AG04449 (cell line): ENCODE measurements around the gene FAM241A.

Experiments used
- CTCF ChIA-PET: fragments of 350-600 bp; formaldehyde crosslinking; extraction: SDS; loops from one replicate; lab custom pipeline; 2021; ENCODE audit warnings: antibody characterized with exemption; lab: Yijun Ruan, JAX
- POLR2A ChIA-PET: fragments of 400-600, 350-600 bp; formaldehyde crosslinking; extraction: SDS; loops from one replicate; lab custom pipeline; 2020; ENCODE audit warnings: antibody characterized with exemption, inconsistent platforms; lab: Yijun Ruan, JAX
- DNase-seq: peaks from one replicate; pipeline ENCODE4 v3.0.0-alpha.2; 2010; ENCODE audit warnings: low read depth, low spot score
- H3K4me3 ChIP-seq: 2 replicates; pipeline ENCODE4 v1.5.1; 2011; ENCODE audit warnings: low read depth, mild to moderate bottlenecking, control low read depth, low read length
- TF ChIP-seq, protein P1 (sequence below): IDR thresholded peaks from one replicate; pipeline ENCODE4 v1.5.1; 2011; ENCODE audit warnings: mild to moderate bottlenecking, moderate library complexity, low read length, control low read depth, inconsistent platforms; ENCODE audit not compliant: insufficient read depth; ENCODE audit errors: missing control alignments

The FAM241A gene

DNA sequence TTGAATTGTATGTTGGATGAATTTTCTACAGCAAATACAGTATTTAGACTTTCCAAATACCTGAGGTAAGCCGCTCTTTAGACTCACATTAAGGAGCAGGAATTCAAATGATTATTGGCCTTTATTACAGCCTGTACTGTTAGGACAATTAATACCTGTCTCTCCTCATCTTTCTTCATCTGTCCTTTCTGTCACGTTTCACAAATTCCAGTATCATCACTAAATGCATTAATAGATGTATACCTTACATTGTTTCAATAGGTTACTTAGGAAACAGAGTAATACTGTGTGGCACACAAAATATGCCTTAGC lies 1.2 kb downstream of the FAM241A start:
- POLR2A ChIA-PET: no interaction called here
- TF ChIP-seq, protein P1, sequence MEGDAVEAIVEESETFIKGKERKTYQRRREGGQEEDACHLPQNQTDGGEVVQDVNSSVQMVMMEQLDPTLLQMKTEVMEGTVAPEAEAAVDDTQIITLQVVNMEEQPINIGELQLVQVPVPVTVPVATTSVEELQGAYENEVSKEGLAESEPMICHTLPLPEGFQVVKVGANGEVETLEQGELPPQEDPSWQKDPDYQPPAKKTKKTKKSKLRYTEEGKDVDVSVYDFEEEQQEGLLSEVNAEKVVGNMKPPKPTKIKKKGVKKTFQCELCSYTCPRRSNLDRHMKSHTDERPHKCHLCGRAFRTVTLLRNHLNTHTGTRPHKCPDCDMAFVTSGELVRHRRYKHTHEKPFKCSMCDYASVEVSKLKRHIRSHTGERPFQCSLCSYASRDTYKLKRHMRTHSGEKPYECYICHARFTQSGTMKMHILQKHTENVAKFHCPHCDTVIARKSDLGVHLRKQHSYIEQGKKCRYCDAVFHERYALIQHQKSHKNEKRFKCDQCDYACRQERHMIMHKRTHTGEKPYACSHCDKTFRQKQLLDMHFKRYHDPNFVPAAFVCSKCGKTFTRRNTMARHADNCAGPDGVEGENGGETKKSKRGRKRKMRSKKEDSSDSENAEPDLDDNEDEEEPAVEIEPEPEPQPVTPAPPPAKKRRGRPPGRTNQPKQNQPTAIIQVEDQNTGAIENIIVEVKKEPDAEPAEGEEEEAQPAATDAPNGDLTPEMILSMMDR: no peak
- DNase-seq: no peak
- no peak overlapping the region for H3K4me3 ChIP-seq
- CTCF ChIA-PET: interaction anchor here (0.8 to 2.0 kb wide), 2 partner anchors 18 to 86 kb away, joined by 3 to 4 read pairs; partner anchors contain the start of gene AP1AR

DNA sequence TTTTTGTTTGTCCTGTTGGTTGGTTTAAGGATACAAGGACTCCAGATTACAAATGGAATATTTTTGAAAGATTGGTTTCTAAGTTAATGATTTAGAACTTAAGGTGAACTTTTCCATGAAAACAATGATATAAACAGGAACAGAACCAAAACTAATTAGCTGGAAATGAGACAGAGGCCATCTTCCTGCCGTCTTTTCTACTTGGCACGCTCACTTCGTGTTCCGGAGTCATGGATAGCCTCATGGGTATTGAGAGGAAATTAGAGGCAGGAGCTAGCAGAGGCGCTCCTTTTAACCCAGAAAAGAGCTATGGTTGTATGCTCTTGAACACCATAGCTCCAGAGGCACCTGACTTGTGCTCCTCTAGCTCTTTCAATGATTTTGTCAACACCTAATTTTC lies 2.4 kb downstream of the FAM241A start:
- no peak for DNase-seq
- ChIA-PET CTCF (interaction anchor here (1.3 to 2.0 kb wide), 2 partner anchors 17 to 22 kb away, joined by 3 to 4 read pairs; no protein-coding TSS in a partner anchor), POLR2A (no interaction called here)
- H3K4me3 ChIP-seq: no peak overlapping the region
- TF ChIP-seq, protein P1: no peak

DNA sequence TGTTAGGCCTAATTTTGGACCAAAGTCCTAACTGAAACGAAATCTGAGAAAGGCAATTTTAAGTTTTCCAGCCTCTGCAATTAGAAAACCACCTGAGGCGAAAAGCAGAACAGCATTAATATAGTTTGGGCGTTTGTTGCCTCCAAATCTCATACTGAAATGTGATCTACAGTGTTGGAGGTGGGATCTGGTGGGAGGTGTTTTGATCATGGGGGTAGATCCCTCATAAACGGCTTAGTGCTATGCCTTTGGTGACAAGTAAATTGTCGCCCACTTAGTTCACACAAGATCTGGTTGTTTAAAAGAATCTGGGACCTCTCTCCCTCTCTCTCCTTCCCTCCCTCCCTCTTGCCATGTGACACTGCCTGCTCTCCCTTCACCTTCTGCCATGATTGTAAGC lies 5.7 kb downstream of the FAM241A start:
- TF ChIP-seq, protein P1: no peak
- ChIA-PET CTCF (no interaction called here), POLR2A (no interaction called here)
- H3K4me3 ChIP-seq: no peak overlapping the region
- no peak for DNase-seq

DNA sequence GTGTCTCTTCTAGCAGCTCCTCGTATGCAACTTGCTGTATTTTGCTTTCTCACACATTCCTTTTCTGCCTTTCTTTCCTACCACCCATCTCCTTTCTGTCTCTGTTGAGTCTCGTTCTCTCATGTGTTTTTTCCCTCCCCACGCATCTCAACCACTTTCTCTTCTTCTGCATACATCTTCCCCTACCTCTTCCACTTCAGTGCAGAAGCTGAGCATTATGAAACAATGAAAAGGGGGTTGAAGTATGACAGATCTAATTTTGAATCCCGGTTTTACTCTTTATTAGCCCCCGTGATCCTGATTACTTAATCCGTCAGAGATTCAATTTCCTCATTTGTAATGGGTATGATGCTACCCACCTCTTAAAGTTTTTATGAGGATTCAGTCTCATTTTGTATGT lies 7.3 kb downstream of the FAM241A start:
- TF ChIP-seq, protein P1: no peak
- ChIA-PET POLR2A (no interaction called here), CTCF (no interaction called here)
- no peak overlapping the region for H3K4me3 ChIP-seq
- no peak for DNase-seq

DNA sequence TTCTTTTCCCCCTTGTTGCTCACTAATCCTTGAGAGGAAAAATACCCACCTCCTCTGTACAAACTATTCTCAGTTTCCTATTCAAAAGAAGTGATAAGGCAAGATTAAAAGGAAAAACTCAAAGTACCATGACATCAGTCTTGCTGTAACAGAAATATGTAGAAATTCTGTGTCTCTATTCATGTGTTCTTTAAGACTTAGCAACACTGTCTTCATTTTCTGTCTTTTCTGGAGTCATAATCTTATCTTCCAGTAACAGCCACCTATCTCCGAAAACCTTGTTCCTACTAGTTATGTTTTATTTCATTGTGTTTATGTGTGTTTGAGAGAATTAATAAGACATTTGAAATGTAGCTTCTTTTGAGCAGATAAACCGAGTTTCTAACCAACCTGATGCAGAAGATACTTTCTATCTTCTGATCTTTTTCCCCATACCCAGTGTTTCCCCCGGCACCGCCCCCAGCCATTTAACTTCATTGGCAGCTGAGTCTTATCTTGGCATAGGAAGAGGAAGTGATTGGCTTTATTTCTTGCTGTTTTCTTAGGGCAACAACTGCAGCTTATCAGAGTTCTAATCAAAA lies 8.0 kb downstream of the FAM241A start:
- no peak overlapping the region for H3K4me3 ChIP-seq
- TF ChIP-seq, protein P1: no peak
- ChIA-PET CTCF (no interaction called here), POLR2A (no interaction called here)
- no peak for DNase-seq

DNA sequence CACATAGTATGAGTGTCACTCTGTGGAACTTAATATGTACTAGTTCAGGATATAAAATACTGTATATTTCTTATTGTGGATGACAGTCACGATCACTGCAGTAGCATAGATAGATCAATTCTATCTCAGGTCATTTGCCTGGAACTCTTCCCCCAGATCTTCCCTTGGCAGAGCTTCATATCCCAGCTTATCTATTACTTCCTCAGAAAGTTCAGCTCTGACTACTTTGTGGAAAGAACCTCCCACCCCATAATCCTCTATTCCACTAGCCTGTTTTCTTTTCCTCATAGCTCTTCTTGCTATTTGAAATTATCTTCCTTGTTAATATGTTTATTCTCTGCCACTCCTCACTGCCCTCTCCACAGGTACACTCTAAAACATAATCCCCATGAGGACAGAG lies 10.9 kb downstream of the FAM241A start:
- ChIA-PET CTCF (no interaction called here), POLR2A (no interaction called here)
- TF ChIP-seq, protein P1: no peak
- no peak overlapping the region for H3K4me3 ChIP-seq
- DNase-seq: no peak
